PC-3 (cell line): ENCODE measurements around the gene RNF121. TPM values are rescaled to one million over a fixed set of nuclear protein-coding genes. Genes with fewer than 3 reads are reported as not detected.

Source experiments
- ATAC-seq: fragments of 200-7000 bp; cut with Tn5 transposase; 2 replicates; pipeline ENCODE4 v1.9.1; 2020; ENCODE audit warnings: mild to moderate bottlenecking, moderate library complexity
- BruUV-seq: library from RNA; stranded (reverse); fragments of 400-500 nt; replicated peaks from 2 replicates; lab custom pipeline; 2021; lab: Mats Ljungman, UMichigan
- CTCF ChIA-PET: fragments of 300-600 bp; sonication (Branson Sonifier 250); formaldehyde crosslinking; loops from one replicate; lab custom pipeline; 2022; ENCODE audit warnings: antibody characterized with exemption; lab: Charles Lee
- POLR2A ChIA-PET: fragments of 300-600 bp; sonication (Branson Sonifier 250); formaldehyde crosslinking; loops from one replicate; lab custom pipeline; 2022; ENCODE audit warnings: antibody characterized with exemption; ENCODE audit not compliant: unreplicated experiment; lab: Charles Lee
- DNase-seq: peaks from one replicate; pipeline ENCODE4 v3.0.0-alpha.2; 2015
- H2AFZ ChIP-seq: fragments of 300-600 bp; sonication (generic); 2 replicates; pipeline ENCODE4 v1.6.0; 2016; ENCODE audit warnings: antibody characterized with exemption, low read length
- H3F3A ChIP-seq: fragments of 300-600 bp; sonication (generic); one replicate; pipeline ENCODE4 v1.6.0; 2017; ENCODE audit warnings: antibody characterized with exemption, low read length, control low read depth, mild to moderate bottlenecking; ENCODE audit not compliant: unreplicated experiment
- H3K27ac ChIP-seq: fragments of 300-600 bp; sonication (generic); 2 replicates; pipeline ENCODE4 v1.5.1; 2016; ENCODE audit warnings: mild to moderate bottlenecking, low read length
- H3K27me3 ChIP-seq: fragments of 300-600 bp; sonication (generic); 2 replicates; pipeline ENCODE4 v1.6.1; 2016; ENCODE audit warnings: low read length, mixed read lengths
- H3K36me3 ChIP-seq: fragments of 300-600 bp; sonication (generic); 2 replicates; pipeline ENCODE4 v1.6.1; 2016; ENCODE audit warnings: low read depth, mixed run types, low read length, mixed read lengths
- H3K4me1 ChIP-seq: fragments of 300-600 bp; sonication (generic); 2 replicates; pipeline ENCODE4 v1.5.1; 2016; ENCODE audit warnings: low read length; ENCODE audit not compliant: insufficient read depth
- H3K4me2 ChIP-seq: fragments of 300-600 bp; sonication (generic); 2 replicates; pipeline ENCODE4 v1.6.0; 2016; ENCODE audit warnings: low read length
- H3K4me3 ChIP-seq: fragments of 300-600 bp; sonication (generic); 2 replicates; pipeline ENCODE4 v1.5.1; 2016; ENCODE audit warnings: mild to moderate bottlenecking, low read length, mixed read lengths
- H3K79me2 ChIP-seq: fragments of 300-600 bp; sonication (generic); 2 replicates; pipeline ENCODE4 v1.6.1; 2017; ENCODE audit warnings: low read length, mixed read lengths
- H3K9ac ChIP-seq: fragments of 300-600 bp; sonication (generic); 2 replicates; pipeline ENCODE4 v1.6.0; 2016; ENCODE audit warnings: mild to moderate bottlenecking, low read length
- H3K9me2 ChIP-seq: fragments of 300-600 bp; sonication (generic); replicated peaks from 2 replicates; pipeline ENCODE4 v1.6.1; 2016; ENCODE audit warnings: mixed run types, low read length, mixed read lengths
- H3K9me3 ChIP-seq: fragments of 300-600 bp; sonication (generic); 2 replicates; pipeline ENCODE4 v1.6.1; 2016; ENCODE audit warnings: low read length, mixed read lengths
- H4K20me1 ChIP-seq: fragments of 300-600 bp; sonication (generic); 2 replicates; pipeline ENCODE4 v1.6.1; 2016; ENCODE audit warnings: low read length, mixed read lengths
- EZH2 ChIP-seq: fragments of 300-600 bp; sonication (generic); IDR thresholded peaks from one replicate; pipeline ENCODE4 v1.6.1; 2017; ENCODE audit warnings: antibody characterized with exemption, mild to moderate bottlenecking, low read length; ENCODE audit not compliant: unreplicated experiment
- EZH2phosphoT487 ChIP-seq: fragments of 300-600 bp; sonication (generic); IDR thresholded peaks from 2 replicates; pipeline ENCODE4 v1.6.1; 2018; ENCODE audit warnings: mild to moderate bottlenecking, antibody characterized with exemption, low read length, borderline replicate concordance
- intact Hi-C: fragments of 100-400 bp; cut with micrococcal nuclease; formaldehyde crosslinking; loops from 2 replicates; pipeline ENCODE4 v1.9.0; 2023
- total RNA-seq: library from RNA; depleted of rRNA; stranded (reverse); fragments of >200 nt; gene quantifications from 2 replicates; pipeline ENCODE4 v1.2.3, GENCODE V29; 2014
- TF ChIP-seq, protein P1 (sequence below): fragments of 300-600 bp; sonication (generic); conservative IDR thresholded peaks from 2 replicates; pipeline ENCODE4 v1.5.1; 2017; ENCODE audit warnings: antibody characterized with exemption, low read depth, mild to moderate bottlenecking, low read length

The RNF121 gene
- total RNA-seq, 1 experiment from 2014 or later = 40.2 TPM

DNA sequence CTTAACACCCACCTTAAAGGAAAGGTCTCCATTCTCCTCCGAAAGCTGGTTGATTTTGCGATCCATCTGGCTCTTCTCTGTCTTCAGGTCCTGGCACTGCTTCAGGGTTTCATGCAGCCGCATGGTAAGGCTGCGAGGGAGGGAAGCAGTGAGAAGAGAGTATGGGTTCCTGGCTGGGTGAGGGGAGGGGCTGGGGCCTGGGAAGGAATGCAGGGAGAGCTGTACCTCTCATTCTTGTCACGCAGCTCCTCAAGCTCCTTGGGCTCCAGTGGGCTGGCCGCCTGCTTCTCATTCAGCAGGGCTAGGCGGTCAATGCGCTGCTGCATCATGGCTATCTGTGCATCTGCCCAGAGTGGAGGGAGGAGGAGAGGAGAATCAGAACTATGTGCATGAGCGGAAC, 89.3 kb downstream of the RNF121 start:
- H4K20me1 ChIP-seq = no peaks in the 10 kb centered on the region
- no peak overlapping the region for H3K27ac ChIP-seq
- H3K9me3 ChIP-seq = no peaks in the 10 kb centered on the region
- no peaks in the 10 kb centered on the region for H3F3A ChIP-seq
- intact Hi-C loops = no loop called here
- peaks cover 92% of the 10 kb centered on the region for H3K36me3 ChIP-seq
- TF ChIP-seq, protein P1, sequence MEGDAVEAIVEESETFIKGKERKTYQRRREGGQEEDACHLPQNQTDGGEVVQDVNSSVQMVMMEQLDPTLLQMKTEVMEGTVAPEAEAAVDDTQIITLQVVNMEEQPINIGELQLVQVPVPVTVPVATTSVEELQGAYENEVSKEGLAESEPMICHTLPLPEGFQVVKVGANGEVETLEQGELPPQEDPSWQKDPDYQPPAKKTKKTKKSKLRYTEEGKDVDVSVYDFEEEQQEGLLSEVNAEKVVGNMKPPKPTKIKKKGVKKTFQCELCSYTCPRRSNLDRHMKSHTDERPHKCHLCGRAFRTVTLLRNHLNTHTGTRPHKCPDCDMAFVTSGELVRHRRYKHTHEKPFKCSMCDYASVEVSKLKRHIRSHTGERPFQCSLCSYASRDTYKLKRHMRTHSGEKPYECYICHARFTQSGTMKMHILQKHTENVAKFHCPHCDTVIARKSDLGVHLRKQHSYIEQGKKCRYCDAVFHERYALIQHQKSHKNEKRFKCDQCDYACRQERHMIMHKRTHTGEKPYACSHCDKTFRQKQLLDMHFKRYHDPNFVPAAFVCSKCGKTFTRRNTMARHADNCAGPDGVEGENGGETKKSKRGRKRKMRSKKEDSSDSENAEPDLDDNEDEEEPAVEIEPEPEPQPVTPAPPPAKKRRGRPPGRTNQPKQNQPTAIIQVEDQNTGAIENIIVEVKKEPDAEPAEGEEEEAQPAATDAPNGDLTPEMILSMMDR = no peak
- no peak for TF ChIP-seq EZH2phosphoT487
- TF ChIP-seq EZH2 = no peak
- no peak overlapping the region for H3K4me2 ChIP-seq
- H3K27me3 ChIP-seq = no peaks in the 10 kb centered on the region
- no peaks in the 10 kb centered on the region for H3K9me2 ChIP-seq
- DNase-seq = no peak
- H2AFZ ChIP-seq = no peak overlapping the region
- peaks cover 5% of the 10 kb centered on the region for H3K4me1 ChIP-seq
- no peak for ATAC-seq
- POLR2A ChIA-PET = no interaction called here
- H3K9ac ChIP-seq = no peak overlapping the region
- CTCF ChIA-PET = no interaction called here
- no peaks in the 10 kb centered on the region for H3K79me2 ChIP-seq
- no TSS peak for BruUV-seq
- H3K4me3 ChIP-seq = no peak overlapping the region

DNA sequence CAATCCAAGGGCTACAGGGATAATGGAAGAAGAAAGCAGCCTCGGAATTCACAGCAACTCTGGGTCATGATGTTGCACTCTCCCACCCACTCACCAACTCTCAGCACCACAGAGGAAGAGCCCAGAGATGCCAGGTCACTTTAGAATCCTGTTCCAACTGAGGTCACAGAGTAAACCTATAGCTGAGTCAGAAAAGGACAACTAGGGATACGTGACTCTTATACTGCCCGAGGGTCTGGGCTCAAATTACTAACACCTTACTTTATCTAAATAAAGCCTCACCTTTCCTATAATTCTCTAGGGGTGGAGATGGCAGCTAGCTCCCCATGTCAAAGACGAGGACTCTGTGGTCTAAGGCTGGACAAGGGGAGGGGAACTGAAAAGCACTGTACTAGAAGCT, 94.5 kb downstream of the RNF121 start:
- ChIA-PET POLR2A (no interaction called here), CTCF (interaction anchor here (0.5 to 0.6 kb wide), 2 partner anchors 121 to 159 kb away, joined by 3 to 5 read pairs; no protein-coding TSS in a partner anchor)
- intact Hi-C loops = loop anchor here (5.0 kb wide), 1 partner anchor 409 kb away; the partner anchor contains the start of gene CLPB
- Histone ChIP-seq H3K79me2 (no peaks in the 10 kb centered on the region; the same call in 1 of the 2 replicates), H3K27ac (no peak overlapping the region), H3K4me1 (peaks cover 16% of the 10 kb centered on the region), H2AFZ (no peak overlapping the region), H3K4me3 (no peak overlapping the region), H3K4me2 (peak overlapping the region; percentile 19; the same call in 1 of the 2 replicates), H3K9me3 (no peaks in the 10 kb centered on the region), H3F3A (no peaks in the 10 kb centered on the region), H4K20me1 (no peaks in the 10 kb centered on the region), H3K27me3 (no peaks in the 10 kb centered on the region), H3K9me2 (no peaks in the 10 kb centered on the region), H3K9ac (no peak overlapping the region), H3K36me3 (peaks cover 63% of the 10 kb centered on the region)
- no TSS peak for BruUV-seq
- DNase-seq (peak; percentile 69), ATAC-seq (peak; percentile 67)
- TF ChIP-seq EZH2 = no peak
- TF ChIP-seq EZH2phosphoT487 = no peak
- TF ChIP-seq, protein P1 = no peak

DNA sequence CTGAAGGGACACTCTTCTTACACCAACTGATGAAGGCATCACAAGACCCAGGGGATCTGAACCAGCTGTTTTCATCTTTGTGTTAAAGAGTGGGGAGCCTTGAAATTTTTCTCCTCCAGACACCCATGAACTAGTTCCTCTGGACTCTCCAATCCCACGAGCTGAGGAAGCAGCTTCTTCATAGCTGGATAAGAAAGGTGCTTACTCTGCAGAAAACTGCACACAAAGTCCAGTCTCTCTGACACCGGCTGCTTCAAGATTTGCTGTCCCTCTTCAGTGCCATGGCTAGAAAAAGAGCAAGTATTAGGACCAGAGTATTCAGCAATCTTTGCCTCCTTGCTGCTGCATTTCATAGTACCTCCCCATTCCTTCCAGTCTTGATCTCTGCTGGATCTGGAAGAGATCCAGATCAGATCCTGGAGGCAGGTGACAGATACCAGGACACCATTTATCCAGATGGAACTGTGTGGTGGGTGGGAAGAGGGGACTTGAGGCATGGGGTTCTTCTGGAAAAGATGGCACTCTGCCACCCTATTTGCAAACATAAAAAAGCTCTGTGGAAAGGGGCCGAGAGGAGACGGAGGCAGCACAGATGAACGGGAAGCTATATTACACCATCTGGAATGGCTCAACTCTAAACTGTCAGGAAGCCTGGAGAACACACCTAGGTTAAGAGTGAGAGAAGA, 95.4 kb downstream of the RNF121 start:
- peaks cover 62% of the 10 kb centered on the region for H3K36me3 ChIP-seq
- H3F3A ChIP-seq = no peaks in the 10 kb centered on the region
- no peaks in the 10 kb centered on the region for H3K9me3 ChIP-seq
- no peak overlapping the region for H3K4me2 ChIP-seq
- peaks cover 16% of the 10 kb centered on the region for H3K4me1 ChIP-seq
- BruUV-seq = no TSS peak
- ATAC-seq = no peak
- H3K27me3 ChIP-seq = no peaks in the 10 kb centered on the region
- no peak overlapping the region for H3K9ac ChIP-seq
- no peaks in the 10 kb centered on the region for H4K20me1 ChIP-seq
- no peak overlapping the region for H3K4me3 ChIP-seq
- TF ChIP-seq, protein P1 = no peak
- TF ChIP-seq EZH2 = no peak
- TF ChIP-seq EZH2phosphoT487 = no peak
- intact Hi-C loops = loop anchor here (2.0 to 5.0 kb wide), 2 partner anchors 57 to 408 kb away; partner anchors contain the start of genes CLPB, LRRC51 and NUMA1
- no peak overlapping the region for H2AFZ ChIP-seq
- no peaks in the 10 kb centered on the region for H3K9me2 ChIP-seq
- H3K27ac ChIP-seq = no peak overlapping the region
- DNase-seq = no peak
- POLR2A ChIA-PET = no interaction called here
- H3K79me2 ChIP-seq = no peaks in the 10 kb centered on the region; the same call in 1 of the 2 replicates
- CTCF ChIA-PET = interaction anchor here (0.6 to 2.0 kb wide), 5 partner anchors 12 to 230 kb away, joined by 5 to 23 read pairs (median 6); no protein-coding TSS in a partner anchor
